ENCODE results near the gene PRDM11.
"Not testable (repeated sequence)": the region's sequence is repeated elsewhere in the genome, so short reads cannot be mapped to it uniquely, and the experiment has no call there.

Gene PRDM11

GRCh38 chr11:45146072-45147016, at the start of gene PRDM11:
Gene PRDM11, plus strand, starts transcription at chr11:45146639. Its CDS starts 35,128 bp downstream, at chr11:45181767.
- DNase-seq, result no peak

- no peak for DNase-seq
Measured at GRCh38 chr11:45097721-45098493, 48.5 kb upstream of the PRDM11 start.

GRCh38 chr11:45098929-45099328, 47.5 kb upstream of the PRDM11 start:
- DNase-seq, result no peak

- DNase-seq, result no peak
Measured at GRCh38 chr11:45100339-45100738, 46.1 kb upstream of the PRDM11 start.

GRCh38 chr11:45102361-45102809, 44.1 kb upstream of the PRDM11 start:
- DNase-seq, result no peak

- DNase-seq, result no peak
Measured at GRCh38 chr11:45102810-45103621, 43.4 kb upstream of the PRDM11 start.

GRCh38 chr11:45104006-45104789, 42.2 kb upstream of the PRDM11 start:
- DNase-seq, result no peak

- no peak for DNase-seq
Measured at GRCh38 chr11:45104790-45105084, 41.7 kb upstream of the PRDM11 start.

GRCh38 chr11:45105233-45105983, 41.0 kb upstream of the PRDM11 start:
- DNase-seq, result no peak

- no peak for DNase-seq
Measured at GRCh38 chr11:45105984-45106375, 40.5 kb upstream of the PRDM11 start.

- DNase-seq, result no peak
Measured at GRCh38 chr11:45106440-45106839, 40.0 kb upstream of the PRDM11 start.

GRCh38 chr11:45107029-45107428, 39.4 kb upstream of the PRDM11 start:
- DNase-seq, result no peak

GRCh38 chr11:45108070-45109064, 38.1 kb upstream of the PRDM11 start:
- no peak for DNase-seq

- no peak for DNase-seq
Measured at GRCh38 chr11:45109400-45109799, 37.0 kb upstream of the PRDM11 start.

- no peak for DNase-seq
Measured at GRCh38 chr11:45110562-45110961, 35.9 kb upstream of the PRDM11 start.

GRCh38 chr11:45113807-45114206, 32.6 kb upstream of the PRDM11 start:
- no peak for DNase-seq

- not testable (repeated sequence) for DNase-seq
Measured at GRCh38 chr11:45127836-45128235, 18.6 kb upstream of the PRDM11 start.

- DNase-seq, result no peak
Measured at GRCh38 chr11:45133878-45134277, 12.6 kb upstream of the PRDM11 start.

- no peak for DNase-seq
Measured at GRCh38 chr11:45141171-45141570, 5.3 kb upstream of the PRDM11 start.

- no peak for DNase-seq
Measured at GRCh38 chr11:45141631-45142030, 4.8 kb upstream of the PRDM11 start.

All from NCI-H1417 treated with DMSO at 0.1 percent for 48 hours (cell line).